A549 (cell line): ENCODE results near the gene NFKBIE.

Experiments
- BHLHE40 ChIP-seq: IDR thresholded peaks from 2 replicates; pipeline ENCODE4 v1.6.1; 2012; ENCODE audit warnings: low read depth, low read length, inconsistent platforms
- CHD2 ChIP-seq: fragments of 150-350 bp; IDR thresholded peaks from 2 replicates; pipeline ENCODE4 v1.6.1; 2014; ENCODE audit warnings: low read length; ENCODE audit not compliant: partially characterized antibody
- CTCF ChIP-seq: fragments of >200 bp; sonication (Bioruptor Twin); formaldehyde crosslinking; IDR thresholded peaks from 3 replicates; pipeline ENCODE4 v1.5.1; 2016
- EHF ChIP-seq: fragments of 250-450 bp; sonication (Bioruptor Pico); IDR thresholded peaks from 2 replicates; pipeline ENCODE4 v1.5.0; 2020; ENCODE audit warnings: mild to moderate bottlenecking
- EP300 ChIP-seq, 2 experiments: fragments of >200 bp; sonication (Bioruptor Twin); formaldehyde crosslinking; IDR thresholded peaks; 2 replicates in 1 of 2; 3 replicates in 1 of 2; pipeline ENCODE4 v1.6.1; 2016 to 2017
- HDAC2 ChIP-seq: fragments of 200-600 bp; sonication (generic); IDR thresholded peaks from 2 replicates; pipeline ENCODE4 v1.6.1; 2016
- JUN ChIP-seq, 2 experiments: fragments of >200 bp; sonication (Bioruptor Twin); formaldehyde crosslinking; IDR thresholded peaks; 2 replicates in 1 of 2; 3 replicates in 1 of 2; pipeline ENCODE4 v1.6.1; 2016 to 2017
- MAX ChIP-seq: IDR thresholded peaks from 2 replicates; pipeline ENCODE4 v1.6.1; 2012
- PBX3 ChIP-seq: IDR thresholded peaks from 2 replicates; pipeline ENCODE4 v1.6.1; 2012
- POLR2A ChIP-seq: IDR thresholded peaks from 2 replicates; pipeline ENCODE4 v1.6.1; 2012; ENCODE audit warnings: mild to moderate bottlenecking, low read length
- RCOR1 ChIP-seq: fragments of 150-350 bp; IDR thresholded peaks from 2 replicates; pipeline ENCODE4 v1.6.1; 2014; ENCODE audit warnings: antibody characterized with exemption, low read length, low read depth
- REST ChIP-seq: fragments of 200-600 bp; sonication (generic); IDR thresholded peaks from 2 replicates; pipeline ENCODE4 v1.6.1; 2016; ENCODE audit warnings: antibody characterized with exemption, mild to moderate bottlenecking, moderate library complexity
- RFX5 ChIP-seq: fragments of 450-650 bp; IDR thresholded peaks from 2 replicates; pipeline ENCODE4 v1.7.1; 2014; ENCODE audit warnings: antibody characterized with exemption, mild to moderate bottlenecking, moderate library complexity
- SREBF2 ChIP-seq: fragments of 450-650 bp; IDR thresholded peaks from 2 replicates; pipeline ENCODE4 v1.6.1; 2014; ENCODE audit warnings: mild to moderate bottlenecking, moderate library complexity

GRCh38 chr6:44301106-44301505 lies 35.8 kb upstream of the NFKBIE start:
- TF ChIP-seq CHD2 = no peak
- no peak for TF ChIP-seq CTCF
- no peak for TF ChIP-seq POLR2A
- no peak for TF ChIP-seq HDAC2
- no peak for TF ChIP-seq PBX3
- TF ChIP-seq SREBF2 = no peak
- TF ChIP-seq REST = no peak
- no peak for TF ChIP-seq JUN (IDR thresholded peaks at IDR 0.05)
- TF ChIP-seq RFX5 = no peak
- no peak for TF ChIP-seq BHLHE40
- TF ChIP-seq MAX = no peak
- TF ChIP-seq RCOR1 = no peak
- TF ChIP-seq EP300 (IDR thresholded peaks at IDR 0.05) = no peak
- no peak for TF ChIP-seq EHF (CRISPR knock-in tag)
